ENCODE measurements around the gene TLR4.

DNA sequence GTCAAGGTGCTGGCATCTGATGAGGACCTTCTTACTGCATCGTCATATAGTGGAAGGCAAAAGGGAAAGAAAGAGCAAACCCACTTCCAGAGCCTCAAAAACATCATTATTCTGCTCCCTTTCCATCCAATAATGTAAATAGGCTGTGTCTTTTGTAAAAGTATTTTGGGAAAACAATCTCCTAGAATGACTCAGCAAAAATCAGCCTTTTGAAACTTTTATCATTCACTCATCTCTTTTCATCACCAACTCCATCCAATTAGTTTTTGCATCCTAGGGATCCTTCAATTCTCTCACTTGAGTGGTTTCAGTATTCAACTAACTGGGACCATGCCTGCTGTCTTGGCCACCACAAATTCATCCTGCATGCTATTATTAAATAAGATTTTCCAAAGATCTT is 39.8 kb upstream of the TLR4 start:
- TF ChIP-seq, protein P1, sequence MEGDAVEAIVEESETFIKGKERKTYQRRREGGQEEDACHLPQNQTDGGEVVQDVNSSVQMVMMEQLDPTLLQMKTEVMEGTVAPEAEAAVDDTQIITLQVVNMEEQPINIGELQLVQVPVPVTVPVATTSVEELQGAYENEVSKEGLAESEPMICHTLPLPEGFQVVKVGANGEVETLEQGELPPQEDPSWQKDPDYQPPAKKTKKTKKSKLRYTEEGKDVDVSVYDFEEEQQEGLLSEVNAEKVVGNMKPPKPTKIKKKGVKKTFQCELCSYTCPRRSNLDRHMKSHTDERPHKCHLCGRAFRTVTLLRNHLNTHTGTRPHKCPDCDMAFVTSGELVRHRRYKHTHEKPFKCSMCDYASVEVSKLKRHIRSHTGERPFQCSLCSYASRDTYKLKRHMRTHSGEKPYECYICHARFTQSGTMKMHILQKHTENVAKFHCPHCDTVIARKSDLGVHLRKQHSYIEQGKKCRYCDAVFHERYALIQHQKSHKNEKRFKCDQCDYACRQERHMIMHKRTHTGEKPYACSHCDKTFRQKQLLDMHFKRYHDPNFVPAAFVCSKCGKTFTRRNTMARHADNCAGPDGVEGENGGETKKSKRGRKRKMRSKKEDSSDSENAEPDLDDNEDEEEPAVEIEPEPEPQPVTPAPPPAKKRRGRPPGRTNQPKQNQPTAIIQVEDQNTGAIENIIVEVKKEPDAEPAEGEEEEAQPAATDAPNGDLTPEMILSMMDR (IDR thresholded peaks at IDR 0.05; ENCODE audit: poor library complexity, severe bottlenecking): no peak
- no peak for TF ChIP-seq POLR2AphosphoS5 (IDR thresholded peaks at IDR 0.05)

All from neural cell (in vitro differentiated cells).